OCI-LY7 (cell line): ENCODE measurements around the gene PTPRE. TPM values are rescaled to one million over a fixed set of nuclear protein-coding genes. Genes with fewer than 3 reads are reported as not detected.

Experiments
- BruUV-seq: library from RNA; stranded (reverse); fragments of 400-500 nt; replicated peaks from 2 replicates; lab custom pipeline; 2021; lab: Mats Ljungman, UMichigan
- CTCF ChIA-PET: fragments of 300-600 bp; sonication (Branson Sonifier 250); formaldehyde crosslinking; loops from one replicate; lab custom pipeline; 2022; ENCODE audit warnings: antibody characterized with exemption; ENCODE audit not compliant: unreplicated experiment; lab: Charles Lee
- POLR2A ChIA-PET: fragments of 300-600 bp; sonication (Branson Sonifier 250); formaldehyde crosslinking; loops from one replicate; lab custom pipeline; 2022; ENCODE audit warnings: antibody characterized with exemption; lab: Charles Lee
- DNase-seq: peaks from one replicate; pipeline ENCODE4 v3.0.0-alpha.2; 2015; ENCODE audit warnings: low spot score
- H2AFZ ChIP-seq: fragments of 200-600 bp; sonication (generic), shearing (Covaris generic); 2 replicates; pipeline ENCODE4 v1.6.1; 2014; ENCODE audit warnings: mild to moderate bottlenecking, antibody characterized with exemption, low read length, moderate library complexity
- H3K27ac ChIP-seq: fragments of 200-600 bp; sonication (generic); 2 replicates; pipeline ENCODE4 v1.5.1; 2014; ENCODE audit warnings: mixed run types, low read depth, mild to moderate bottlenecking, moderate library complexity, low read length, inconsistent platforms; ENCODE audit not compliant: poor library complexity, severe bottlenecking
- H3K36me3 ChIP-seq: fragments of 200-600 bp; sonication (generic); 2 replicates; pipeline ENCODE4 v1.6.1; 2014; ENCODE audit warnings: mild to moderate bottlenecking, antibody characterized with exemption, low read length, moderate library complexity, mixed read lengths; ENCODE audit not compliant: insufficient read depth
- H3K4me1 ChIP-seq: fragments of 200-600 bp; sonication (generic); 2 replicates; pipeline ENCODE4 v1.5.1; 2014; ENCODE audit warnings: mild to moderate bottlenecking, low read length; ENCODE audit not compliant: insufficient read depth, poor library complexity, severe bottlenecking
- H3K4me2 ChIP-seq: fragments of 200-600 bp; sonication (generic); 2 replicates; pipeline ENCODE4 v1.6.1; 2014; ENCODE audit warnings: mild to moderate bottlenecking, low read length
- H3K4me3 ChIP-seq: fragments of 200-600 bp; sonication (generic); 2 replicates; pipeline ENCODE4 v1.5.1; 2014; ENCODE audit warnings: mild to moderate bottlenecking, low read depth, low read length; ENCODE audit not compliant: poor library complexity, severe bottlenecking
- H3K79me2 ChIP-seq: fragments of 200-600 bp; sonication (generic); 2 replicates; pipeline ENCODE4 v1.6.1; 2016; ENCODE audit warnings: low read depth, mild to moderate bottlenecking, low read length, moderate library complexity, mixed read lengths; ENCODE audit not compliant: insufficient read depth
- H3K9me2 ChIP-seq: fragments of 200-600 bp; sonication (generic); 2 replicates; pipeline ENCODE4 v1.6.1; 2016; ENCODE audit warnings: mild to moderate bottlenecking, low read length, mixed read lengths; ENCODE audit not compliant: insufficient read depth
- H3K9me3 ChIP-seq: fragments of 200-600 bp; sonication (generic); 2 replicates; pipeline ENCODE4 v1.6.1; 2014; ENCODE audit warnings: mild to moderate bottlenecking, mixed run types, low read length, mixed read lengths
- H4K20me1 ChIP-seq: fragments of 200-600 bp; sonication (generic); 2 replicates; pipeline ENCODE4 v1.6.1; 2014; ENCODE audit warnings: mild to moderate bottlenecking, antibody characterized with exemption, low read length, moderate library complexity, mixed read lengths; ENCODE audit not compliant: insufficient read depth
- CTCF ChIP-seq: fragments of 200-600 bp; sonication (generic); conservative IDR thresholded peaks from 2 replicates; pipeline ENCODE4 v1.5.1; 2014; ENCODE audit warnings: mild to moderate bottlenecking, antibody characterized with exemption, low read length, moderate library complexity, mixed read lengths
- EZH2phosphoT487 ChIP-seq: fragments of 200-600 bp; sonication (generic); IDR thresholded peaks from 2 replicates; pipeline ENCODE4 v1.6.1; 2018; ENCODE audit warnings: low read depth, borderline replicate concordance, mild to moderate bottlenecking, mixed run types, antibody characterized with exemption, low read length, moderate library complexity, mixed read lengths
- intact Hi-C: fragments of 100-400 bp; cut with micrococcal nuclease; formaldehyde crosslinking; loops from one replicate; pipeline ENCODE4 v1.10.0; 2022; ENCODE audit not compliant: unreplicated experiment
- total RNA-seq, 2 experiments: library from RNA; depleted of rRNA in 1 of 2; stranded (reverse); fragments of >200 nt in 1 of 2; shearing (Covaris generic) in 1 of 2; gene quantifications; 2 replicates each; pipeline ENCODE4 v1.2.3, GENCODE V29; 2014 to 2022

Gene PTPRE
- total RNA-seq, 2 experiments from 2014 or later = 6.8 to 8.3 TPM

- H3K36me3 ChIP-seq = no peaks in the 10 kb centered on the region
- no peak for TF ChIP-seq EZH2phosphoT487
- peak; percentile 27; the same call in 1 of the 2 replicates for TF ChIP-seq CTCF
- H3K9me3 ChIP-seq = no peaks in the 10 kb centered on the region
- no peaks in the 10 kb centered on the region for H3K79me2 ChIP-seq
- CTCF ChIA-PET = no interaction called here
- H4K20me1 ChIP-seq = no peaks in the 10 kb centered on the region; the same call in 1 of the 2 replicates
- intact Hi-C loops = no loop called here
- H2AFZ ChIP-seq = no peak overlapping the region
- no peak overlapping the region for H3K27ac ChIP-seq
- no peak overlapping the region for H3K4me3 ChIP-seq
- peaks cover 2% of the 10 kb centered on the region for H3K4me1 ChIP-seq
- no peak overlapping the region for H3K4me2 ChIP-seq
- no peaks in the 10 kb centered on the region for H3K9me2 ChIP-seq
- POLR2A ChIA-PET = no interaction called here
- no TSS peak for BruUV-seq
- no peak for DNase-seq
Observed at GRCh38 chr10:128087146-128087883, 180.4 kb downstream of the PTPRE start.

- H3K4me3 ChIP-seq = no peak overlapping the region
- no peak overlapping the region for H2AFZ ChIP-seq
- no peak overlapping the region for H3K4me2 ChIP-seq
- ChIA-PET POLR2A (no interaction called here), CTCF (no interaction called here)
- BruUV-seq = no TSS peak
- no peaks in the 10 kb centered on the region for H3K9me2 ChIP-seq
- intact Hi-C loops = no loop called here
- H3K27ac ChIP-seq = no peak overlapping the region
- H3K36me3 ChIP-seq = no peaks in the 10 kb centered on the region
- H3K79me2 ChIP-seq = no peaks in the 10 kb centered on the region
- peaks cover 2% of the 10 kb centered on the region for H3K4me1 ChIP-seq
- no peaks in the 10 kb centered on the region for H3K9me3 ChIP-seq
- DNase-seq = peak; percentile 39
- no peaks in the 10 kb centered on the region; the same call in 1 of the 2 replicates for H4K20me1 ChIP-seq
- TF ChIP-seq EZH2phosphoT487 (no peak), CTCF (peak; percentile 62)
Observed at GRCh38 chr10:128087884-128088709, 181.2 kb downstream of the PTPRE start.
